MCF 10A (cell line): ENCODE results near the gene VAV2. TPM values are rescaled to one million over a fixed set of nuclear protein-coding genes. Genes with fewer than 3 reads are reported as not detected.
"Not testable (repeated sequence)": the region's sequence is repeated elsewhere in the genome, so short reads cannot be mapped to it uniquely, and the experiment has no call there.

Experiments
- BruUV-seq: library from RNA; stranded (reverse); fragments of 400-500 nt; replicated peaks from 2 replicates; lab custom pipeline; 2021; lab: Mats Ljungman, UMichigan
- CTCF ChIA-PET: fragments of 300-600 bp; sonication (Branson Sonifier 250); formaldehyde crosslinking; extraction: SDS; loops from one replicate; lab custom pipeline; 2021; ENCODE audit warnings: antibody characterized with exemption, inconsistent platforms; lab: Yijun Ruan, JAX
- POLR2A ChIA-PET: fragments of 300-600, 350-650 bp; sonication (Branson Sonifier 250); formaldehyde crosslinking; extraction: SDS; loops from one replicate; lab custom pipeline; 2020; ENCODE audit warnings: antibody characterized with exemption, inconsistent platforms; lab: Yijun Ruan, JAX
- DNase-seq: peaks from one replicate; pipeline ENCODE4 v3.0.0-alpha.2; 2018; ENCODE audit not compliant: unreplicated experiment
- H3K27ac Mint-ChIP-seq: one replicate; pipeline ENCODE4 v1.8.0; 2022; ENCODE audit warnings: mild to moderate bottlenecking, low read depth, mixed read lengths; ENCODE audit not compliant: unreplicated experiment
- H3K27me3 Mint-ChIP-seq: one replicate; pipeline ENCODE4 v1.8.0; 2022; ENCODE audit warnings: mixed read lengths; ENCODE audit not compliant: insufficient read depth, unreplicated experiment
- H3K36me3 Mint-ChIP-seq: one replicate; pipeline ENCODE4 v1.8.0; 2022; ENCODE audit warnings: mild to moderate bottlenecking, moderate library complexity, mixed read lengths; ENCODE audit not compliant: insufficient read depth, unreplicated experiment
- H3K4me1 Mint-ChIP-seq: one replicate; pipeline ENCODE4 v1.8.0; 2022; ENCODE audit warnings: mixed read lengths; ENCODE audit not compliant: insufficient read depth, unreplicated experiment
- H3K4me3 Mint-ChIP-seq: one replicate; pipeline ENCODE4 v1.8.0; 2022; ENCODE audit warnings: mild to moderate bottlenecking, moderate library complexity, mixed read lengths; ENCODE audit not compliant: unreplicated experiment
- H3K9me3 Mint-ChIP-seq: one replicate; pipeline ENCODE4 v1.8.0; 2022; ENCODE audit warnings: mixed read lengths; ENCODE audit not compliant: unreplicated experiment
- intact Hi-C: fragments of 100-400 bp; cut with micrococcal nuclease; formaldehyde crosslinking; loops from 2 replicates; pipeline ENCODE4 v1.14.1; 2022
- total RNA-seq: library from RNA; stranded (reverse); gene quantifications from 2 replicates; pipeline ENCODE4 v1.2.3, GENCODE V29; 2022
- TF ChIP-seq, protein P1 (sequence below): fragments of 200-600 bp; IDR thresholded peaks from one replicate; pipeline ENCODE4 v1.8.0; 2022; ENCODE audit warnings: antibody characterized with exemption, mild to moderate bottlenecking; ENCODE audit not compliant: unreplicated experiment

The VAV2 gene
- total RNA-seq, 1 experiment from 2014 or later: 31.0 TPM

DNA sequence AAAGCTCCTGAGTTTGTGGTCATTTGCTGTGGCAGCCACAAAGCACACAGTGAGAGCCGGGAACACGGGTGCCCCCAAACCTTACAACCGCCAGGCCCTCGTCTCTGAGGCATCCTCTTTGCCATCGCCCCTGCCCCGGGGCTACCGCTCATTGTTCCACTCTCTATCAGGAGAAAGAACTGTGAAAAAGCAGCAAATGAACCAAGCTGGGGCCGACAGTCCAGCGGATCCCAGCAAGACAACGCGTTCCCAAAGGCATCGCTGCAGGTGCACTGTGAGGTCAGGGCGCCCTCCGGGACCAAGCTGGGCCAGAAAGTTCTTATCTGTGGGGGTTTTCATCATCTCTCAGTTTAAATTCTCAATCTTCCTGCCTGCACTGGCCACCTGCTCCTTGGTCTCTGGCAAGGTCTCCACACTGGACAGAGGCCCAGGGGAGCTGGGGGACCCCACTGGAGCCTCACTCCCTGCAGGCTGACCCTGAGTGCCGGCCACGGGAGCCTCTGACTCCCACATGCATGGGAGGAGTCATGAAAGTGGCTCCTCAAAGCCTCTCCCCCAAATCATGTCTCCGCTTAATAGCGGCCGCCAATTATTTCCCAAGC lies 32.1 kb downstream of the VAV2 start:
- Mint-ChIP-seq H3K4me1 (peaks cover 18% of the 10 kb centered on the region), H3K36me3 (no peaks in the 10 kb centered on the region), H3K9me3 (peaks cover 7% of the 10 kb centered on the region), H3K4me3 (no peak overlapping the region), H3K27ac (no peak overlapping the region), H3K27me3 (no peaks in the 10 kb centered on the region)
- ChIA-PET POLR2A (no interaction called here), CTCF (no interaction called here)
- DNase-seq: no peak
- intact Hi-C loops: no loop called here
- no TSS peak for BruUV-seq
- TF ChIP-seq, protein P1, sequence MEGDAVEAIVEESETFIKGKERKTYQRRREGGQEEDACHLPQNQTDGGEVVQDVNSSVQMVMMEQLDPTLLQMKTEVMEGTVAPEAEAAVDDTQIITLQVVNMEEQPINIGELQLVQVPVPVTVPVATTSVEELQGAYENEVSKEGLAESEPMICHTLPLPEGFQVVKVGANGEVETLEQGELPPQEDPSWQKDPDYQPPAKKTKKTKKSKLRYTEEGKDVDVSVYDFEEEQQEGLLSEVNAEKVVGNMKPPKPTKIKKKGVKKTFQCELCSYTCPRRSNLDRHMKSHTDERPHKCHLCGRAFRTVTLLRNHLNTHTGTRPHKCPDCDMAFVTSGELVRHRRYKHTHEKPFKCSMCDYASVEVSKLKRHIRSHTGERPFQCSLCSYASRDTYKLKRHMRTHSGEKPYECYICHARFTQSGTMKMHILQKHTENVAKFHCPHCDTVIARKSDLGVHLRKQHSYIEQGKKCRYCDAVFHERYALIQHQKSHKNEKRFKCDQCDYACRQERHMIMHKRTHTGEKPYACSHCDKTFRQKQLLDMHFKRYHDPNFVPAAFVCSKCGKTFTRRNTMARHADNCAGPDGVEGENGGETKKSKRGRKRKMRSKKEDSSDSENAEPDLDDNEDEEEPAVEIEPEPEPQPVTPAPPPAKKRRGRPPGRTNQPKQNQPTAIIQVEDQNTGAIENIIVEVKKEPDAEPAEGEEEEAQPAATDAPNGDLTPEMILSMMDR: no peak

DNA sequence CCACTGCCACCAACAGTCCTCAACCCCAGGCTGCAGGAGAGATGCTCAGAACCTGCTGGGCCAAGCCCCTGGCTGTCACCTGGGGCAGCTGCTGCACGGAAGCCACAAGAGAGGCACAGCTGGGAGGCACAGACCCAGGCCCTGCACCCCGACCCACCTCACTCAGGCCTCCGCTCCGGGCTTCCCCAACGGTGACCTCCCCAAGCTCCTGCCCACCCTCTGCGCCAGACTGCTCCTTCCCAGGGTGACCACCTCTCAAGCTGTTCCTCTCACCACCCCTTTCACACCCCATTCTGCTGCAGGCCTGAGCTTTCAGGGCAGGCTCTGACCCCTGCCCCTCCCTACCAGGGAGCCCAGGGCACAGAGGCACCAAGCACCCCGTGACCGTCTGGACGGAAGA lies 33.0 kb downstream of the VAV2 start:
- Mint-ChIP-seq H3K36me3 (no peaks in the 10 kb centered on the region), H3K4me1 (peaks cover 18% of the 10 kb centered on the region), H3K27me3 (no peaks in the 10 kb centered on the region), H3K27ac (no peak overlapping the region), H3K9me3 (no peaks in the 10 kb centered on the region), H3K4me3 (no peak overlapping the region)
- ChIA-PET CTCF (interaction anchor here (0.6 kb wide), 1 partner anchor 166 kb away, joined by 3 read pairs; no protein-coding TSS in a partner anchor), POLR2A (interaction anchor here (0.6 to 1.0 kb wide), 2 partner anchors 9 to 26 kb away, joined by 3 read pairs; no protein-coding TSS in a partner anchor)
- no TSS peak for BruUV-seq
- intact Hi-C loops: no loop called here
- TF ChIP-seq, protein P1: no peak
- no peak for DNase-seq

DNA sequence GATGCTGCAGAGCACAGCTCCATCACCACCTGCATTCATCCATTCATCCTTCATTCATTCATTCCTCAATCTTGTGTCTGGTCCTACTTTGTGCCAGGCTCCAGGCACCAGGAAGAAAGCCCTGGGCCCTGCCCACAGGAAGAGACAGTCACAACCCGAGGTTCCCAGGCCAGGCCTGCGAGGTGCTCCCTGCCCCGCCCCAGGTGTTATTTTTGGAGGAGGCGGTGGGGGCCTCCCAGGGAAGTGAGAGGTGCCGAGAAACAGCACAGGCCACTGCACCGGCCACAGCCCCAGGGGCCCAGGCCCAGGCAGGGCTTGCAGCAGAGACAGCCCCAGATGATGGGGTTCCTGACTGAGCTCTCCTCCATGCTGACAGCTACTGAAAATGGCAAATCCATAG lies 33.4 kb downstream of the VAV2 start:
- Mint-ChIP-seq H3K36me3 (no peaks in the 10 kb centered on the region), H3K4me1 (peaks cover 18% of the 10 kb centered on the region), H3K4me3 (no peak overlapping the region), H3K9me3 (no peaks in the 10 kb centered on the region), H3K27me3 (no peaks in the 10 kb centered on the region), H3K27ac (peak overlapping the region; percentile 52)
- peak; percentile 31 for DNase-seq
- CTCF ChIA-PET: interaction anchor here (0.6 kb wide), 1 partner anchor 165 kb away, joined by 3 read pairs; no protein-coding TSS in a partner anchor
- BruUV-seq: no TSS peak
- POLR2A ChIA-PET: interaction anchor here (1.0 kb wide), 1 partner anchor 10 kb away, joined by 3 read pairs; no protein-coding TSS in a partner anchor
- intact Hi-C loops: no loop called here
- TF ChIP-seq, protein P1: no peak

DNA sequence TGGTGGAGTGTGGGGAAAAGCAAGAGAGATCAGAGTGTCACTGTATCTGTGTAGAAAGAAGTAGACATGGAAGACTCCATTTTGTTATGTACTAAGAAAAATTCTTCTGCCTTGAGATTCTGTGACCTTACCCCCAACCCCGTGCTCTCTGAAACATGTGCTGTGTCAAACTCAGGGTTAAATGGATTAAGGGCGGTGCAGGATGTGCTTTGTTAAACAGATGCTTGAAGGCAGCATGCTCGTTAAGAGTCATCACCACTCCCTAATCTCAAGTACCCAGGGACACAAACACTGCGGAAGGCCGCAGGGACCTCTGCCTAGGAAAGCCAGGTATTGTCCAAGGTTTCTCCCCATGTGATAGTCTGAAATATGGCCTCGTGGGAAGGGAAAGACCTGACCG lies 34.4 kb downstream of the VAV2 start:
- H3K9me3 Mint-ChIP-seq, BruUV-seq, H3K4me3 Mint-ChIP-seq, H3K27ac Mint-ChIP-seq, DNase-seq, H3K36me3 Mint-ChIP-seq, CTCF ChIA-PET, intact Hi-C loops, H3K27me3 Mint-ChIP-seq: not testable (repeated sequence)
- POLR2A ChIA-PET: interaction anchor here (0.6 to 0.7 kb wide), 2 partner anchors 9 to 17 kb away, joined by 3 read pairs; no protein-coding TSS in a partner anchor
- peaks cover 18% of the 10 kb centered on the region for H3K4me1 Mint-ChIP-seq
